Lung (tissue), 12 donors: ENCODE results near the gene LRIT1. TPM values are rescaled to one million over a fixed set of nuclear protein-coding genes. Genes with fewer than 3 reads are reported as not detected.

Source experiments
- ATAC-seq: fragments of 200-7000 bp; cut with Tn5 transposase; one replicate; pipeline ENCODE4 v1.9.1; 2020; ENCODE audit warnings: moderate number of reproducible peaks; ENCODE audit not compliant: insufficient read depth, low FRiP score
- DNase-seq, 3 donors: peaks; one replicate each; pipeline ENCODE4 v3.0.0-alpha.2; 2013 to 2017
- H3K27ac ChIP-seq, 2 donors: one replicate each; pipeline ENCODE4 v1.5.1; 2013; ENCODE audit warnings: mild to moderate bottlenecking in 2 of 2, moderate library complexity in 2 of 2, control low read depth in 1 of 2, inconsistent platforms in 1 of 2, low read depth in 1 of 2, low read length in 1 of 2
- H3K27me3 ChIP-seq, 3 donors: one replicate each; pipeline ENCODE4 v1.5.1; 2013; ENCODE audit warnings: low read length in 2 of 3; ENCODE audit not compliant: control insufficient read depth in 3 of 3, insufficient read depth in 3 of 3
- H3K36me3 ChIP-seq, 4 donors: one replicate each; pipeline ENCODE4 v1.5.1; 2013; ENCODE audit warnings: low read length in 4 of 4, mild to moderate bottlenecking in 1 of 4, moderate library complexity in 1 of 4; ENCODE audit not compliant: control insufficient read depth in 4 of 4, insufficient read depth in 4 of 4
- H3K4me1 ChIP-seq, 5 donors: one replicate each; pipeline ENCODE4 v1.5.1; 2013; ENCODE audit warnings: low read length in 5 of 5, mild to moderate bottlenecking in 2 of 5, moderate library complexity in 1 of 5; ENCODE audit not compliant: control insufficient read depth in 5 of 5, insufficient read depth in 5 of 5
- H3K4me3 ChIP-seq: one replicate; pipeline ENCODE4 v1.5.1; 2013; ENCODE audit warnings: mild to moderate bottlenecking, control low read depth, moderate library complexity
- H3K9ac ChIP-seq, 2 donors: one replicate each; pipeline ENCODE4 v1.5.1; 2013; ENCODE audit warnings: low read length in 2 of 2, control low read depth in 1 of 2; ENCODE audit not compliant: insufficient read depth in 1 of 2
- H3K9me3 ChIP-seq, 4 donors: one replicate each; pipeline ENCODE4 v1.5.1; 2013; ENCODE audit warnings: low read length in 3 of 4, mild to moderate bottlenecking in 1 of 4, moderate library complexity in 1 of 4; ENCODE audit not compliant: control insufficient read depth in 4 of 4, insufficient read depth in 3 of 4
- WGBS, 2 donors: extraction: QIAGEN DNeasy Blood & Tissue Kit; methylation state at CpG; one replicate each; pipeline ENCODE4 v1.1.7; 2013; 5-methylcytosine and 5-hydroxymethylcytosine counted together
- polyA plus RNA-seq, 2 donors: library from polyadenylated mRNA; stranded (reverse); fragments of 200-250 nt; gene quantifications; one replicate each; pipeline ENCODE4 v1.2.1, GENCODE V29; 2013
- total RNA-seq, 2 donors: library from RNA; depleted of rRNA in 1 of 2; stranded (reverse); fragments of >200 nt in 1 of 2; gene quantifications; one replicate each; pipeline ENCODE4 v1.2.1, GENCODE V29; 2014 to 2021
- TF ChIP-seq, protein P1 (sequence below): IDR thresholded peaks from 2 replicates; pipeline ENCODE4 v1.5.1; 2012; ENCODE audit warnings: mild to moderate bottlenecking; ENCODE audit errors: control extremely low read depth, extremely low read depth
- donor health status: control.
- donor health status: control.
- donor health status: Bipolar disorder and iron deficiency.
- donor health status: healthy.
- donor health status: DM: yes; HTN: yes; CAD: no.

Gene LRIT1
- total and polyA plus RNA-seq, 4 donors = not detected

DNA sequence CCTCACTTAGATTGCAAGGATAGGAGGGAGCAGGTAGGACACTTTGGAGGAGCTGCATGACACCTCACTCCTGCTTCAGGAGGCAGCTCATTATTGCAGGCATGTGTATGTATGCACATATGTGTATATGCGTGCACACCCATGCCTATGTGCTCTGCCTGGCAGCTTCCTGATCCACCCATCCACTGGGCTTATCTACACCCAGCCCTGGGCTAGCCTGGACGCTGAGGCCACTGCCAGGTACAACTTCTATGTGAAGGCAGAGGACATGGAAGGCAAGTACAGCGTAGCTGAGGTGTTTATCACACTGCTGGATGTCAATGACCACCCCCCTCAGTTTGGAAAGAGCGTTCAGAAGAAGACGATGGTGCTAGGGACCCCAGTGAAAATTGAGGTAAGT lies 29.3 kb downstream of the LRIT1 start:
- no peaks in the 10 kb centered on the region for H3K36me3 ChIP-seq
- H3K9me3 ChIP-seq = peaks cover 0 to 2% (median 0%) of the 10 kb centered on the region in 4 donors
- H3K4me1 ChIP-seq = no peaks in the 10 kb centered on the region
- H3K9ac ChIP-seq = no peak overlapping the region
- no peak overlapping the region for H3K27ac ChIP-seq
- H3K27me3 ChIP-seq = peaks cover 0 to 4% (median 0%) of the 10 kb centered on the region in 3 donors
- ATAC-seq (no peak), DNase-seq (no peak)
- TF ChIP-seq, protein P1, sequence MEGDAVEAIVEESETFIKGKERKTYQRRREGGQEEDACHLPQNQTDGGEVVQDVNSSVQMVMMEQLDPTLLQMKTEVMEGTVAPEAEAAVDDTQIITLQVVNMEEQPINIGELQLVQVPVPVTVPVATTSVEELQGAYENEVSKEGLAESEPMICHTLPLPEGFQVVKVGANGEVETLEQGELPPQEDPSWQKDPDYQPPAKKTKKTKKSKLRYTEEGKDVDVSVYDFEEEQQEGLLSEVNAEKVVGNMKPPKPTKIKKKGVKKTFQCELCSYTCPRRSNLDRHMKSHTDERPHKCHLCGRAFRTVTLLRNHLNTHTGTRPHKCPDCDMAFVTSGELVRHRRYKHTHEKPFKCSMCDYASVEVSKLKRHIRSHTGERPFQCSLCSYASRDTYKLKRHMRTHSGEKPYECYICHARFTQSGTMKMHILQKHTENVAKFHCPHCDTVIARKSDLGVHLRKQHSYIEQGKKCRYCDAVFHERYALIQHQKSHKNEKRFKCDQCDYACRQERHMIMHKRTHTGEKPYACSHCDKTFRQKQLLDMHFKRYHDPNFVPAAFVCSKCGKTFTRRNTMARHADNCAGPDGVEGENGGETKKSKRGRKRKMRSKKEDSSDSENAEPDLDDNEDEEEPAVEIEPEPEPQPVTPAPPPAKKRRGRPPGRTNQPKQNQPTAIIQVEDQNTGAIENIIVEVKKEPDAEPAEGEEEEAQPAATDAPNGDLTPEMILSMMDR = no peak
- 80 to 82% methylated on average over 5 of the region's 5 CpGs for WGBS, 2 donors
- H3K4me3 ChIP-seq = no peak overlapping the region

DNA sequence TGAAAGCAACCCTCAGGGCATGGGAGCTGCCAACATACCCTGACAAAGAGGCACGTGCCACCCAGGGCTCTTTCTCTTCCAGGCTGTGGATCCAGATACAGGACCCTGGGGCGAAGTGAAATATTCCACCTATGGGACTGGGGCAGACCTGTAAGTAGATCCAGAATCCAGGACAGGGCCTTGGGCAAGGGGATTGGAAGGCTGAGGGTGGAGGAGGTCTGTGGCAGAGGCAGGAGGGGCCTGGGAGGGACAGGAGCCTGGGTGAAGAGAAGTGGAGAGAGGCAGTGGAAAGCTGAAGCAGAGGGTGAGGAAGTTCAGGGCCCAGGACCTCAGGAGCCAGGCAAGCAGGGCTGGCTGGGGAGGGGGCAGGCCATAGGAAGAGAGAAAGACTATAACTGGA lies 29.8 kb downstream of the LRIT1 start:
- Histone ChIP-seq H3K27ac (no peak overlapping the region), H3K27me3 (peaks cover 0 to 4% (median 0%) of the 10 kb centered on the region in 3 donors), H3K9me3 (peaks cover 0 to 2% (median 0%) of the 10 kb centered on the region in 4 donors), H3K36me3 (no peaks in the 10 kb centered on the region), H3K9ac (no peak overlapping the region), H3K4me1 (no peaks in the 10 kb centered on the region), H3K4me3 (no peak overlapping the region)
- 76 to 92% methylated on average over 2 of the region's 2 CpGs for WGBS, 2 donors
- no peak for DNase-seq
- no peak for ATAC-seq
- TF ChIP-seq, protein P1 = no peak

DNA sequence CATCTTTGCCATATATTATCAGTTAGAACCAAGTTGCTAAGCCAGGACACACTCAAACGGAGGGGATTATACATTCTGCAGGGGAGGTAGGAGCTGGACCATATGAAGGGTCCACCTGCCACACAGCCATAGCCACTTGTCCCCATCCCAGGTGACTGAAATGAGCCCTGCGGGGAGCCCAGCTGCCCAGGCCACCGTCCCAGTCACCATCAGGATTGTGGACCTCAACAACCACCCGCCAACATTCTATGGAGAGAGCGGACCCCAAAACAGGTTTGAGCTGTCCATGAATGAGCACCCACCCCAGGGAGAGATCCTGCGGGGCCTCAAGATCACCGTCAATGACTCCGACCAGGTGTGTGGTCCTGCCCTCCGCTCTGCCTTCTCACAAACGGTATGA lies 33.3 kb downstream of the LRIT1 start:
- Histone ChIP-seq H3K27ac (no peak overlapping the region), H3K27me3 (peaks cover 0 to 6% (median 0%) of the 10 kb centered on the region in 3 donors), H3K9me3 (peaks cover 0 to 2% (median 0%) of the 10 kb centered on the region in 4 donors), H3K9ac (no peak overlapping the region), H3K36me3 (no peaks in the 10 kb centered on the region), H3K4me3 (no peak overlapping the region), H3K4me1 (no peaks in the 10 kb centered on the region)
- ATAC-seq (no peak), DNase-seq (no peak)
- WGBS, 2 donors = 87 to 88% methylated on average over 10 of the region's 10 CpGs
- TF ChIP-seq, protein P1 = no peak
